A673 (cell line): ENCODE results near the gene NBAS.

Source experiments
- EZH2 ChIP-seq: fragments of 200-600 bp; sonication (generic); IDR thresholded peaks from 2 replicates; pipeline ENCODE4 v1.6.1; 2017; ENCODE audit warnings: borderline replicate concordance, low read depth, mild to moderate bottlenecking, mixed read lengths, antibody characterized with exemption, low read length; ENCODE audit not compliant: poor library complexity, severe bottlenecking
- TF ChIP-seq, protein P1 (sequence below): fragments of 300-800, 200-600 bp; sonication (generic); conservative IDR thresholded peaks from 2 replicates; pipeline ENCODE4 v1.5.1; 2017; ENCODE audit warnings: low read depth, mild to moderate bottlenecking, antibody characterized with exemption, low read length, moderate library complexity, mixed read lengths

DNA sequence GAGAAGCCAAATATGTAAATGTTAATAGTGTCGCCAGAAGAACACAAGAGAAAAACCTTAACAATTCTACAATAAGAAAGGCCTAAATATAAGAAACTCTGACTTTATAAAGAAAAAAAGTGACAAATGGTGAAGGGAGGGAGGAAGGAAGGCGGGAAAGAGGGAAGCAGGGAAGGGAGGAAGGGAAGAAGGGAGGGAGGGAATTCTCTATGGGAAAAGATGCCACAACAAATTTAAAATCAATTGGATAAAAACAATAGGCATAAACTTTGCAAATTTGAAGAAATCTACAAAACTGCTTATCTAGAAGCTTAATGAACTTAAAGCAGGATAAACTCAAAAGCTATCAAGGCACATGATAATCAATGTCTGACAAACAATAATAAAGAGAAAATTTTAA lies 16.9 kb downstream of the NBAS start:
- TF ChIP-seq, protein P1, sequence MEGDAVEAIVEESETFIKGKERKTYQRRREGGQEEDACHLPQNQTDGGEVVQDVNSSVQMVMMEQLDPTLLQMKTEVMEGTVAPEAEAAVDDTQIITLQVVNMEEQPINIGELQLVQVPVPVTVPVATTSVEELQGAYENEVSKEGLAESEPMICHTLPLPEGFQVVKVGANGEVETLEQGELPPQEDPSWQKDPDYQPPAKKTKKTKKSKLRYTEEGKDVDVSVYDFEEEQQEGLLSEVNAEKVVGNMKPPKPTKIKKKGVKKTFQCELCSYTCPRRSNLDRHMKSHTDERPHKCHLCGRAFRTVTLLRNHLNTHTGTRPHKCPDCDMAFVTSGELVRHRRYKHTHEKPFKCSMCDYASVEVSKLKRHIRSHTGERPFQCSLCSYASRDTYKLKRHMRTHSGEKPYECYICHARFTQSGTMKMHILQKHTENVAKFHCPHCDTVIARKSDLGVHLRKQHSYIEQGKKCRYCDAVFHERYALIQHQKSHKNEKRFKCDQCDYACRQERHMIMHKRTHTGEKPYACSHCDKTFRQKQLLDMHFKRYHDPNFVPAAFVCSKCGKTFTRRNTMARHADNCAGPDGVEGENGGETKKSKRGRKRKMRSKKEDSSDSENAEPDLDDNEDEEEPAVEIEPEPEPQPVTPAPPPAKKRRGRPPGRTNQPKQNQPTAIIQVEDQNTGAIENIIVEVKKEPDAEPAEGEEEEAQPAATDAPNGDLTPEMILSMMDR, result no peak
- TF ChIP-seq EZH2, result no peak
